ENCODE results near the gene PLEKHA1. TPM values are rescaled to one million over a fixed set of nuclear protein-coding genes. Genes with fewer than 3 reads are reported as not detected.

Gene PLEKHA1
- total and polyA plus RNA-seq, 2 of the 13 experiments (the other 11 are each of a cell fraction or from before 2014, with no cell fraction given), result 32.2 to 53.3 TPM

DNA sequence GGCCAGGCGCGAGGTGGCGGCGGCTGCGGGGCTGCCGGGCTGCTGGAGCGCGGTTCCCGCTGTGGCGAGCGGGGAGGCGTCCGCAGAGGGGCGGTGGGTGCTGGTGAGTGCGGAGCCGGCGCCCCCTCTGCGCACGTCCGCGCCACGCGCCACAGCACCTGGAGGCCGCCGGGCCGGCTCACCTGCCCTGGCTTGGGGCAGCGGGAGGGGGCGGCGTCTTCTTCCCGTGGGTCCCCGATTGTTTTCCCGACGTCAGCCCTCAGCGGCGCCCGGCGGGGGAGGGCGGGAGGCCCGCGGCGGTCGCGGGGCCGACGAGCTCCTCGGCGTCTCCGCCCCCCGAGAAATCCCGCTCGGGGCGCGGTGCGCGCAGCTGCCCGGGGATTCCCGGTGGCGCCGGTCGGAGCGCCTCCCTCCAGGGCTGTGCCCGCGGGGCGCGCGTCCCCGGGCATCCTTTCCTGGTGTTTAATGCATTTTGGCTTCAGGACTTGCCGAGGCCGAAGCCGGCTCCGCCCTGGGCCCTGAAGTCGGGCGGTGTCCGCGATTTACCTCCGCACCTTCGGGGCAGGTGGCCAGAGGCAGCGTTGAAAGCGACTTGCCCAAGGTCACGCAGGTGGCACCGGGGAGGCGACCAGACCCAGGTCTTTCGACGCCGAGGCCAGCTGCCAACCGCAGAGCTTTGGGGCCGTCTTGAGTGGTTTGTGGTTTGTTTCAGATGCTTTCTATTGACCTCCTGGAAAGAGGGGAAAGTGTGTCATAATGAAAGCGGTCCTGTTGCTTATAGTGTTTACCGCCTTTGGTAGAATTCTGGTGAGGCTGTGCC lies 561 bp downstream of the PLEKHA1 start (continued):
- TF ChIP-seq TCF12 (IDR thresholded peaks at IDR 0.05) (no peak), TCF12 (CRISPR knock-in tag; IDR thresholded peaks at IDR 0.05) (0 out of 2 replicates have a peak, but pooled peaks have one; percentile 8), ZNF883 (CRISPR knock-in tag; IDR thresholded peaks at IDR 0.05; ENCODE audit: not compliant biosample characterization) (peak; percentile 39), AHR (CRISPR knock-in tag; IDR thresholded peaks at IDR 0.05) (peak; percentile 70; the same call in 1 of the 2 replicates), RAD21 (CRISPR knock-in tag; IDR thresholded peaks at IDR 0.05) (peak; percentile 35; the same call in 1 of the 2 replicates), HNRNPL (IDR thresholded peaks at IDR 0.05; ENCODE audit: low read depth, low read length) (peak; percentile 82), NR2F6 (IDR thresholded peaks at IDR 0.05) (no peak), NR2F6 (CRISPR knock-in tag; IDR thresholded peaks at IDR 0.05) (no peak), RBM39 (IDR thresholded peaks at IDR 0.05; ENCODE audit: low read depth, low read length, poor library complexity, severe bottlenecking) (no peak), POLR2A (IDR thresholded peaks at IDR 0.05; ENCODE audit: insufficient read depth in 1 of 2, low read depth in 2 of 2, low read length in 2 of 2) (peak; percentile 2 to 67; a peak in 3 of 4 replicates)
- TF ChIP-seq, protein P1, sequence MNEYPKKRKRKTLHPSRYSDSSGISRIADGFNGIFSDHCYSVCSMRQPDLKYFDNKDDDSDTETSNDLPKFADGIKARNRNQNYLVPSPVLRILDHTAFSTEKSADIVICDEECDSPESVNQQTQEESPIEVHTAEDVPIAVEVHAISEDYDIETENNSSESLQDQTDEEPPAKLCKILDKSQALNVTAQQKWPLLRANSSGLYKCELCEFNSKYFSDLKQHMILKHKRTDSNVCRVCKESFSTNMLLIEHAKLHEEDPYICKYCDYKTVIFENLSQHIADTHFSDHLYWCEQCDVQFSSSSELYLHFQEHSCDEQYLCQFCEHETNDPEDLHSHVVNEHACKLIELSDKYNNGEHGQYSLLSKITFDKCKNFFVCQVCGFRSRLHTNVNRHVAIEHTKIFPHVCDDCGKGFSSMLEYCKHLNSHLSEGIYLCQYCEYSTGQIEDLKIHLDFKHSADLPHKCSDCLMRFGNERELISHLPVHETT (CRISPR knock-in tag; conservative IDR thresholded peaks at IDR 0.05), result peak; percentile 58; the same call in 1 of the 2 replicates
- TF ChIP-seq, protein P2, sequence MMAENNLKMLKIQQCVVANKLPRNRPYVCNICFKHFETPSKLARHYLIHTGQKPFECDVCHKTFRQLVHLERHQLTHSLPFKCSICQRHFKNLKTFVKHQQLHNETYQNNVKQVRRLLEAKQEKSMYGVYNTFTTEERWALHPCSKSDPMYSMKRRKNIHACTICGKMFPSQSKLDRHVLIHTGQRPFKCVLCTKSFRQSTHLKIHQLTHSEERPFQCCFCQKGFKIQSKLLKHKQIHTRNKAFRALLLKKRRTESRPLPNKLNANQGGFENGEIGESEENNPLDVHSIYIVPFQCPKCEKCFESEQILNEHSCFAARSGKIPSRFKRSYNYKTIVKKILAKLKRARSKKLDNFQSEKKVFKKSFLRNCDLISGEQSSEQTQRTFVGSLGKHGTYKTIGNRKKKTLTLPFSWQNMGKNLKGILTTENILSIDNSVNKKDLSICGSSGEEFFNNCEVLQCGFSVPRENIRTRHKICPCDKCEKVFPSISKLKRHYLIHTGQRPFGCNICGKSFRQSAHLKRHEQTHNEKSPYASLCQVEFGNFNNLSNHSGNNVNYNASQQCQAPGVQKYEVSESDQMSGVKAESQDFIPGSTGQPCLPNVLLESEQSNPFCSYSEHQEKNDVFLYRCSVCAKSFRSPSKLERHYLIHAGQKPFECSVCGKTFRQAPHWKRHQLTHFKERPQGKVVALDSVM (CRISPR knock-in tag; IDR thresholded peaks at IDR 0.05), result peak; percentile 54; the same call in 1 of the 2 replicates
- TF ChIP-seq, protein P3, sequence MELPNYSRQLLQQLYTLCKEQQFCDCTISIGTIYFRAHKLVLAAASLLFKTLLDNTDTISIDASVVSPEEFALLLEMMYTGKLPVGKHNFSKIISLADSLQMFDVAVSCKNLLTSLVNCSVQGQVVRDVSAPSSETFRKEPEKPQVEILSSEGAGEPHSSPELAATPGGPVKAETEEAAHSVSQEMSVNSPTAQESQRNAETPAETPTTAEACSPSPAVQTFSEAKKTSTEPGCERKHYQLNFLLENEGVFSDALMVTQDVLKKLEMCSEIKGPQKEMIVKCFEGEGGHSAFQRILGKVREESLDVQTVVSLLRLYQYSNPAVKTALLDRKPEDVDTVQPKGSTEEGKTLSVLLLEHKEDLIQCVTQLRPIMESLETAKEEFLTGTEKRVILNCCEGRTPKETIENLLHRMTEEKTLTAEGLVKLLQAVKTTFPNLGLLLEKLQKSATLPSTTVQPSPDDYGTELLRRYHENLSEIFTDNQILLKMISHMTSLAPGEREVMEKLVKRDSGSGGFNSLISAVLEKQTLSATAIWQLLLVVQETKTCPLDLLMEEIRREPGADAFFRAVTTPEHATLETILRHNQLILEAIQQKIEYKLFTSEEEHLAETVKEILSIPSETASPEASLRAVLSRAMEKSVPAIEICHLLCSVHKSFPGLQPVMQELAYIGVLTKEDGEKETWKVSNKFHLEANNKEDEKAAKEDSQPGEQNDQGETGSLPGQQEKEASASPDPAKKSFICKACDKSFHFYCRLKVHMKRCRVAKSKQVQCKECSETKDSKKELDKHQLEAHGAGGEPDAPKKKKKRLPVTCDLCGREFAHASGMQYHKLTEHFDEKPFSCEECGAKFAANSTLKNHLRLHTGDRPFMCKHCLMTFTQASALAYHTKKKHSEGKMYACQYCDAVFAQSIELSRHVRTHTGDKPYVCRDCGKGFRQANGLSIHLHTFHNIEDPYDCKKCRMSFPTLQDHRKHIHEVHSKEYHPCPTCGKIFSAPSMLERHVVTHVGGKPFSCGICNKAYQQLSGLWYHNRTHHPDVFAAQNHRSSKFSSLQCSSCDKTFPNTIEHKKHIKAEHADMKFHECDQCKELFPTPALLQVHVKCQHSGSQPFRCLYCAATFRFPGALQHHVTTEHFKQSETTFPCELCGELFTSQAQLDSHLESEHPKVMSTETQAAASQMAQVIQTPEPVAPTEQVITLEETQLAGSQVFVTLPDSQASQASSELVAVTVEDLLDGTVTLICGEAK (IDR thresholded peaks at IDR 0.05), result no peak
- TF ChIP-seq, protein P3 (CRISPR knock-in tag; IDR thresholded peaks at IDR 0.05), result peak; percentile 45
- TF ChIP-seq, protein P4, sequence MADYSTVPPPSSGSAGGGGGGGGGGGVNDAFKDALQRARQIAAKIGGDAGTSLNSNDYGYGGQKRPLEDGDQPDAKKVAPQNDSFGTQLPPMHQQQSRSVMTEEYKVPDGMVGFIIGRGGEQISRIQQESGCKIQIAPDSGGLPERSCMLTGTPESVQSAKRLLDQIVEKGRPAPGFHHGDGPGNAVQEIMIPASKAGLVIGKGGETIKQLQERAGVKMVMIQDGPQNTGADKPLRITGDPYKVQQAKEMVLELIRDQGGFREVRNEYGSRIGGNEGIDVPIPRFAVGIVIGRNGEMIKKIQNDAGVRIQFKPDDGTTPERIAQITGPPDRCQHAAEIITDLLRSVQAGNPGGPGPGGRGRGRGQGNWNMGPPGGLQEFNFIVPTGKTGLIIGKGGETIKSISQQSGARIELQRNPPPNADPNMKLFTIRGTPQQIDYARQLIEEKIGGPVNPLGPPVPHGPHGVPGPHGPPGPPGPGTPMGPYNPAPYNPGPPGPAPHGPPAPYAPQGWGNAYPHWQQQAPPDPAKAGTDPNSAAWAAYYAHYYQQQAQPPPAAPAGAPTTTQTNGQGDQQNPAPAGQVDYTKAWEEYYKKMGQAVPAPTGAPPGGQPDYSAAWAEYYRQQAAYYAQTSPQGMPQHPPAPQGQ (CRISPR knock-in tag; IDR thresholded peaks at IDR 0.05; ENCODE audit: borderline replicate concordance), result no peak
